HG02943 (cell line): ENCODE measurements around the gene BLID.

Experiments used
- ATAC-seq: cut with Tn5 transposase; IDR thresholded peaks from one replicate; pipeline ENCODE4 v1.9.1; 2021; ENCODE audit warnings: mild to moderate bottlenecking, low read depth, moderate library complexity; ENCODE audit not compliant: unreplicated experiment

The BLID gene, protein sequence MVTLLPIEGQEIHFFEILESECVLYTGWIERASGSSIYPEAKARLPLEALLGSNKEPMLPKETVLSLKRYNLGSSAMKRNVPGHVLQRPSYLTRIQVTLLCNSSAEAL

DNA sequence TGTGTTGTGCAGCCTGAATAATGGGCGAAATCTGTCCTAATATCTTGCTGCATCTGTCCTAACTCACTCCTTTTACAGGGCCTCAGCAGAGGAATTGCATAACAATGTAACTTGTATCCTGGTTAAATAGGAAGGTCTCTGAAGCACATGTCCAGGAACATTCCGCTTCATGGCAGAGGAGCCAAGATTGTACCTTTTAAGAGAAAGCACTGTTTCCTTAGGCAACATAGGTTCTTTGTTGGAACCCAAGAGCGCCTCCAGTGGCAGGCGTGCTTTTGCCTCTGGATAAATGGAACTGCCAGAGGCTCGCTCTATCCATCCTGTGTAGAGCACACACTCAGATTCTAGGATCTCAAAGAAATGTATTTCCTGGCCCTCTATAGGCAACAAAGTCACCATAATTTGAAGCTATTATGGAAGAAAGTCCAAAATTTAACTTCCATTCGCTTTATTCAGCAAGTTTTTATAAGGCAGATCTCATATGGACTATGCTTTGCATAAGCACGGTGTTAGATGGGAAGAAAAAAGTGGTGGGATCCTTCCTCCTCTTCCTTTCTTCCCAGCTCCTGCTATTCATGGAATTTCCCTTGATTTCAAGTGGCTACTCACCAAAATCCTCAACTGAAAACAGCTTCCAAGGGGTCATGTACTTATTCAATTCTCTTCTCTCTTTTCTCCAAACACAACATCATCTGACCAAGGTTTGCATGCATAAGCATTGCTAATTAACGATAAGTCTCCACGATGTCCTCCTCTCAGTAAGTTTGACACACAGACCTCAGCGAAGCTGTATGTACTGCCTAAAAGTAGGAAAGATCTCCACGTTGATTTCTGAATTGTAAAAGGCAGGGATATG, at the start of gene BLID:
TSS of gene BLID (minus strand) at position 692 of the 856 bp plus-strand sequence. CDS start at position 399, 293 bp downstream.
- no peak for ATAC-seq

DNA sequence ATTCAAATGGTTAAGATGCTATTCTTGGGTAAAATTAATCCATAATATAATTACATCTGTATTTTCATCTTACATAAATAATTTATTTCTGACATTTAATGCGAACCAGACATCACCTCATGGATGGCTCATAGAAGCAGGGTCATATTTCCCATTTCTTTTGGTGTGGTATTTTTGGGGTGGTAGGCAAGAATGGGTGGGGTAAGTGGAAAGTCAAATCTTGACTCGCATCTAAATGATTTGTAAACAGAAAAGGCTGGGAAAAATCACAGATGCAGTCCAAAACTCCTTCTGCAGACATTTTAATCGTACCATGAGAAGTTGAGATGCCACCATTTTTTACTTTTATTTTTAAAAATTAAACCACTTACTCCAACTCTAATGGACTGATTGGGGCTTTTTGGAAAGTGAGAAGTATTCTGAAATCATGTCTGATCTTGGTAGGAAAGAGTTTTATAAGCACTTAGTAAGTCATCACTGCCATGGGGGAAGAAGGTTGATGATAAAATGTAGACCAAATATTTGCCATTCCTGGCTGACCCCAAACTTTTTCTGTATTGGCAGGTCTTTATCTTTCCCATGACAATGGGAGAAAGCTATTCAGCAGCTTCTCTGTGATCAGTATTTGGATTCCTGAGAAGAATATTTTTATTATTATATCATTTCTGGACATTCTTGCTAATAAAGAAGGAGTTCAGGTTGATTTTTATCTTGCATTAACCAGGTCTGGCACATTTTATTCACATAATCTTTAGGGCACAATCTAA, 47.2 kb upstream of the BLID start:
- ATAC-seq, result no peak

DNA sequence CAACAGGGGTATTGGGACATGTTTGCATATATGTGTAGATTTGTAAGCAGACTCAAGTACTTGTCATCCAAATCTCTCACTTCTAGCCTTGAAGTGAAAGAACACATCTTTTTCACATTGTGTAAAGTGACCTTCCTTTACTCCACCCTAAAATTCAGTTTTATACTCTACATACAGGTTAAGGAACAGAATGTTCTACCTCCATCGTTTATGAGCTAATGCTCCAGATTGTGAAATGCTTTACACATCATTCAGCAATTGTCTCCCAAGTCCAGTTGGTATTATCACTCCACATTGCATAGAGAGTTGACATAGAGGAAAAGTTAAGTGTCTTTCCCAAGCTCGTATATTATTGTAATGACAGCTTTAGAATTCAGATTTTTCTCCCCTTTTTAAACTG, 46.1 kb upstream of the BLID start:
- ATAC-seq, result no peak

DNA sequence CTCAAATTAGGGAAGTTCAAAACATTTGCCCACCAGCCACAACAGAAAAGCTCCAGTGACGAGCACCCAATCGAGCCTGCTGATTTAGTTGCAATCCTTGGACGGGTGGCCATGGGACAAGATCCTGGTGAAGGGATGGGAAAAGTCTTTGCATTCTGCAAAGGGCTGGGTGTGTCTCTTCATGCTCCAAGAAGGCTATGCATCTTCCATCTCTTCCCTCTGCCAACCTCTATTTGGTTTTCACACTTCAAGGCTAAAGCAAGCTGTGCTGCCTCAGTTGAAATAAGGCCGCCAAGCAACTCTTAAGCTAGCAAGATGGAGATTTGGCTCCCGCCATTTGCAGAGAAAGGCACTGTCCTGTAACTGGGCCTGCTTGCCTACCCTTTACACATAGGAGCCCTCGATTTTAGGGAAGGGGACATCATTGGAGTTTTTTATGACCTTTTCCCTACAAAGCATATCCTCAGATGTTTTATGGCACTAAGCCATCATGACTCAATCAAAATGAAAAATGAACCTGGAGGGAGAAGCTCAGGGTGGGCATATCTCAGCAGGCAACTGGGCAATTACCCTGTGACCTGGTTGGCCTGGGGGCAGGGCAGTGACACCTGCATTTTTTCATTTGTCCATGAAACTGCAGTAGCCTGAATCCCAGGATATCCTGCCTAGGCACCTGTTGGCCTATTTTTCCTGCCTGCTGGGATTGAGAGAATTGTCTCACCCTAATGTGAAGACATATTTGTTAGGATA, 45.0 kb upstream of the BLID start:
- no peak for ATAC-seq

DNA sequence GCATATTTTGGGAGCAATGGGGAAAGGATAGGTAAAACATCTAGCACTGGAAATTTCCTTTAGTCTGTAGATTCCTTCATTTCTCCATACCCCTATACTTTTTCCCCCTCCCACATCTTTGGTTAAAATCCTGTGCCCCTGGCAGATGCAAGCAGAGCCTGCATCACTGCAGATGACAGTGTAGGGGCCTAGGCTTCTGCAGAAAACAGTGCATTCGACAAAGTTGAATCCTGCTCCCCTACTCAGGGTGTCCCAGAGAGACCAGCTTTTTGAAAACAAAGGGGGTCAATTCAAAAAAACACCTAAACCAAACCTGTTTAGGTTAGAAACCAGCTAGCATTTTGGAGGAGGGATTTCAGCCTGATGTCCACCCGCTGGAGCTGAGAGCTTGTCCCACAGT, 43.8 kb upstream of the BLID start:
- no peak for ATAC-seq

DNA sequence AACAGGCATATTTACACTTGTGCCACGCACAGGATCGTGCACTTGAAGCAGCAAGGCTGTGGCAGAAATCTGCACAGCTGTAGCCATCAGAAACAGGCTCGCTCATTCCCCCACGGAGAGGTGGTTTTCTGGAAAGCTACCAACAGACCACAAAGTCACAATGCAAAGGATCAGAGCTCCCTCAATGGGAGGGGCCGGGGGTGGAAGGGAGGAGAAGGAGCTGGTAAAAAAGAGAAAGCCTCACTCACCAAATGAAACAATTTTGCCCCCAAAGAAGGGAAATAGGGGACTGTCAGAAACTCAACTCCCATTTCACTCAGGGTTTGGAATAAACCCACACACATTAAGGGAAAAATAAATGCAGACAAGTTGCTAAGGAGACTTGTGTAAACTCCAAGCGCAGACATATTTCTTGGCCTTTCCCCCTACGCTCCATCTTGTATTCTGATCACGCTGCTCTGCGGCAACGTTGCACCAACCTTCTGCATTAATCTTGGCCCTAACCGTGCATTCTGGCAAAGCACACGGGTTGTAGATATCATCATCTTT, 43.2 kb upstream of the BLID start:
- no peak for ATAC-seq

DNA sequence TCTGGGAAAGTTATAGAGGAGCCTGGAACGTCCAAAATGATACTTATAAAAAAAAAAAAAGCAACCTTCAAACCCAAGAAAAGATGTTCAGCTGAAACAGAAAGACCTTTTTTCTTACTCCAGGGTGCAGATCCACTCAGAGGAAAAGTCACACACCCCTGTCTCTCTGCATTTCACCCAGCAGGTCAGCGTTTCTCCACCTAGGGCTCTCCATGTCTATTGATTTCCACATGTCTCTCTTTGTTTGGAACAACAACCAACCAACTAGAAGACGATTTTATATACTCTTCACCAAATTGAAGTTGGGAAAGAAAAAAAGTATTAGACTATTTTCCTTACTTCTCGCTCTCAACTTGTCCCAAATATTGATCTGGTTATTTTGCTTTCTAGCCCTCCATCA, 42.2 kb upstream of the BLID start:
- ATAC-seq, result no peak

DNA sequence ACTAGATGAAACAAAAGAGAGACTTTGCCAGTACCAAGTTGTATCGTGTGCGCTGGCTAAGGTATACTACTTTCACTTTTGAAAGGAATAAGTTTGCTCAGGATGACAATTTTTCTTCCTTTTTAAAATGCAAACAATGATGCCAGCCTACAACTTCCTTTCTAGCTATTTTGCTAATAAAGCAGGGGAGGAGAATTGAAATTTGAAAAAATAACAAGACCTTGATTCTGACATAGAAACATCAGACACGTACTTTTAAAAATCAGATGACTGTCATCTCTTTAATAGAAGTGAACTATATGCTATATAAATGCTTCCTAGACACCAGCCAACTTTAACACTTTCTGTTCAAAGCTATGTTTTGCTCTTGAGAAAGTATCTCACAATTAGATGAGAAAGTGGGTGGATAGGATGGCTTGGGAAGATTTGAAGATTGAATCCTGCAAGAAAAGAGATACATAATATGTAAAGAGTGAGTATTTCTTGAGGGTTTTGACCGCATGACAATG, 41.7 kb upstream of the BLID start:
- ATAC-seq, result no peak

DNA sequence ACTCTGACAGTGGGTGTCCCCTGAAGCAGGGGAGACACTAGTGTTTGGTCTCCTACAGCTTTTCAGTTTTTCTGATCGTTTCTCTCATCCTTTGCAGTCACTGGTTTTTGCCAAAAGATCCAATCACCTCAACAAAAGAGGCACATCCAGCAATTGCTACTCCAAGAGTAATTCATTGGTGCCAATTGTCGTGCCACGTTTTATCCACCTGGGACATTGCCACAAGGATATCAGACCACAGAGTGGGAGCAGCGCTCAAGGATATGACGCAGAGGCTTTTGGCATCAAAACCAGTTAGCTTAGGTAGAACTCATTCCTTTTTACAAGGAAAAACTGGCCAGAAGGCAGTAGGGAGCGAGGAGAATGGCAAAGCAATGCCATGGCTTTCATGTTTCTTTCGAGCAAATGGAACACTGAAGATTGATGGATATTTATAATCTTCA, 40.9 kb upstream of the BLID start:
- no peak for ATAC-seq

DNA sequence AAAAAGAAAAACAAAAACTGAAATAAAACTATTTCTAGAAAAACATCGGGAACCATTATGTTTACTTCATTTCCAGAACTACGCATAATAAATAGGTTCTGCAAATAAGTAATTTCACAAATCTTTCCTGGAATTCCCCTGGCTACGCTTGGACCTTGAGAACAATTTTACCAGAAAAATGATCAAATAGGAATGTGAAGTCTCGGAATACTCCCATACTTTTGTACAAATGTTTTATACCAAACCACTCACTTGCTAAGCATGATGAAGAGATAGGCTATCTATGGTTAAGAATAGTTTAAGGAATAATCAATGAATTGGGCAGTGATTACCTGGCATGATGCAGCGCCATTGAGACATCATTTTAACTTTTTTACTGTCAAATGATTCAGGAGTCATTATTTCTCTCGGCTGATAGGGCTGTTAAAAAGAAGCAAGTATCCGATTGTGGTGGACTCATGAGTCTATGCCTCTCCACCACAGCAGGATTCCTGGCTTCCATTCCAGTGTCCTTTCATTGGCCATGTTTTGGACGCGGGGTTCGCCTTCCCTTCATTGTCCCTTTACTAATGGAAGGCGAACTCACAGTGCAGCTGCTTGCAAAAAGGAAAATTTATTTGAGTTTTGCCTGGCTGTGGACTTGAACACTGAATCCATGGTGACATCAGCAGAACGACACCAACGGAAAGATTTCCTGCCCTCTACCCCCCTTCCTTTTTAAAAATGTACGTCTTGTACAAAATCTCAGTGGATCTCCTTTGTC, 39.9 kb upstream of the BLID start:
- no peak for ATAC-seq

DNA sequence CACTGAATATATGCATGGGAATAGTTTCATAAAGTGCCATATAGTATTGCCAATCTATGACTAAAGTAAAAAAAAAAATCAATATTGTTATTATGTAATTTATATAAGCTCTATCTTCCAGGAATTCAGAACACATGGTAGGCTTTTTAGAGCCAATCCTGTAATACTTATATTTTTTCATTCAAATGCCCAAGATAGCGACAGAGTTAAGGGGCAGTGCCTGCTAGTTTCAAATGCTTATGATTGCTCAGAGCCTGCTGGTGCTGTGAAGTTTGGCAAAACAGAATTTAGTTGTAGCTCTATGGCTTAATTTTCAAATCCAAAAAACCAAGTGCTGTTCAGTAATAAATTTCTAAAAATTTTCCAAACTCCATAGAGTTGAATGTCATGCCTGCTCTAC, 39.0 kb upstream of the BLID start:
- no peak for ATAC-seq

DNA sequence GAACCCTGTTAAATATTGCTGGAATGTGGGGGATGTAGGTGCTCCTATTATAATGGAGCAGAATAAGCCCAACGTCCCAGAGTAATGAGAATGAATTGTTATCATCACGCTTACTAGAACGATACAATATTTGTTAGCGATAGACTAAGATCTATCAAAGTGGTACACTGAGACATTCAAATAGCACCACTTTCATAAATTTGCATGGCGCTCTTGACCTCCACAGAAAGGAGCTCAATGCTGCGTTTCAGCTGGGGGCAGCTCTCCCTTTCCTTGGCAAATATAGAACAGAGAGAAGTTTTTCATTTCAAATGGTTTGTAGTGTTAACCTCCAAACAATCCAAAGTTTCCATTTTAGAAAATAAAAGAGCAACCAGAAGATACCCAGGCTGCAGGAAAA, 38.2 kb upstream of the BLID start:
- ATAC-seq, result no peak

DNA sequence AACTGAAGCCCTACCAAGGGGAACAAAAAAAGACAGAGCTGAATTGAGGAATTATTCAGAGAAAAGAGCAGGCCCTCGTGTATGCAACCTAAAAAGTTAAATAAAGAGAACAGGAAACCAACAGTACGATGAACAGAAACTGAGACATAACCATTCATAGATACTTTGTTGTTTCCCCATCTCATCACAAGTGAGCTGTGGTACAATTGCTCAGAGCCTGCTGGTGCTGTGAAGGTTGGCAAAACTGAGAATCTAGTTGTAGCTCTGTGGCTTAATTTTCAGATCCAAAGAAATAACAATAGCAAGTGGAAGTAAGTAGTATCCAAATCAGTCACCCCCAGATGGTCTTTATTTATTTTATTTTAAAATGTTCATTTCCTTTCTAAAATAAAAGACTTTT, 37.7 kb upstream of the BLID start:
- no peak for ATAC-seq

DNA sequence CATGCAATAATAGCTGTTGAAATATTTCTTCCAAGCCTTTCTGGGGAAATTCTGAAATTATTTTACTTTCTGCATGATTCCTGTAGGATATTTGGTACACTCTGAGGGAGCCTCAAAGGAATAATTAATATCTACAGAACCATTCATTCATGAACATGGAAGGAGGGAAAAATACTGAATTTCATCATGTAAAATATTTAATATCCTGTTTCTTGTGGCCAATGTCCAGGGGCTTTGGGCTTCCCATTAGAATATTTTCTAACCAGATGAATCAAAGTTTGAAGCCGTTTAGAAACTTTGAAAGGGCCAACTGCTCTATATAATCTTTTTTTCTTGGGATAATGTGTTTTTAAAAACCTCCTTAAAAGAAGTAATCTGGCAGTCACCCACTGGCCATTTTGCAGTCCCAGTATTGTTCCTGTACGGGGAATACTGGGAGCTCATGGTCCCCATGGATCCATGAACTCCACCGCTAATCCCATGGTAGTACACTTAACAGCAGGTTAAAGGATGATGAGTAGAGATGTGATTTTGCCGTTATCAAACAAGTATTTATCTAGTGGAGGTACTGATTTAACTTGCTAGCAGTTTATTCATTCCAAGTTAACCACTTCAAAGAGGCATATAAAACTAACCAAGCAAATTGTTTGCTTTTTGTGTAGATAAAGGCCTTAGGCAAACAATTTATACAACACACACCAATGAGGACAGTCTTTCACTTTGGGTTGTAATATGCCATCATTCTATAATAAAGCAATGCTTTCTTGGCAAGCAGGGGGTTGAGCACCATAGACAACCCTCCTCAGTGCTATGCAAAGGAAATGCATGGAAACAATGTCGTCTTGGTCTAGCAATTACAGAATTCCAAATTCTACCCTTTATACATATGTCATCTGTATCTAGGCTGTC, 34.5 kb upstream of the BLID start:
- no peak for ATAC-seq

DNA sequence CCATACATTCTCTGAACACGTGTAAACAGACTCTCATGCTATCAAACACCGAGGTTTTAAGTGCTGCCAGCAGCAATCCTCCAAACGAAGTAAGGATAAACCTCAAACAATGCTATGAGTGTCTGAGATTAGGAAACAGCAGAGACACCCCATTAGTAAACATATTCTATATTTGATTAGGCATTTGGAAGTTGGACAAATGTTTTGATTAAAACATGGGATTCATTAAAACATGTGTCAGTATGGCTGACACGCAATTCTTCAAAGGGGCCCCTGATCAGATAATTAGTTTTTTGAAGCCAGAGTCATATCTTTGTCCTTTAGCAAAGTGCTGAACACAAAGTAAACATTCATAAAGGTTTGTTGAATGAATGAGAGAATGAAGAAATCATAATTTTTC, 33.2 kb upstream of the BLID start:
- no peak for ATAC-seq

DNA sequence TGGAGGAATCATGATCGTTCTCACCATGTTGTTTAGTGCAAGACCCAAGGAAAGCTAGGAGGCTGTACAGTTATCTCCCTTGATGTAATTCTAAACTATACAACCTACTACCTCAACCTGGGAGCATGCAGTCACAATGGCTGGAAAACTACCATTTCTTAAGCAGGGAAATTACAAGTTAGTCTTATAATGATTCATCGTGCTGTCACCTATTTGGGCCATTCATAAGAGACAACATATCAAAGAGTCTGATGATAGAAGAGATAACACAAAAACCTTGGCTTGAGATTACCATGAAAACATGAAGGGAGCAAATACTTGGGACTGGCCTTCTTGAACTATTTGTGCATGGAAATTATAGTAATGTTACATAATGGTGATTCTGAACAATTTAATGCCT, 30.5 kb upstream of the BLID start:
- ATAC-seq, result no peak

DNA sequence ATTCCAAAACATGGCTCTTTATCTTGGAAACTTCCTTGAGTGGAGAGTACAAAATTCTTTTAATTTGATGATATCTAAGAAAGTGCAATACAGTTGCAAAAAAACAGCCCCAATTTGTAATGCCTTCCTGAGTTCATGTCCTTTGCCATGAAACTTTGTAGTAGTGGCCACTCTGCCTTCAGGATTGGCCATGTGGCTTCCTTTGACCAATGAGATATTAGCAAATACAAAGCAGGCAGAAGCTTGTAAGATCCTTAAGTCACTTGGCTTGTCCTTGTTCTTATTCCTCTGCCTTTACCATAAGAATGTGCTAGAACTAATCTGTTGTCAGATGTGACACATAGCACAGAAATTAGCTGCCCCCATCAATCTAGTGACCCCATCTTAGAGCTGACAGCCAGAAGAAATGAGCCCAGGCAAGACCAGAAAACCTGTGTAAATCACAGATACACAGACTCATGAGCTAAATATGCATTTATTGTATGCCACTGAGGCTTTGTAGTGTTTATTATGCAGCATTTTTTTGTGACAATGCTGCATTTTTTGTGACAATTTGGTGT, 29.8 kb upstream of the BLID start:
- ATAC-seq, result no peak

DNA sequence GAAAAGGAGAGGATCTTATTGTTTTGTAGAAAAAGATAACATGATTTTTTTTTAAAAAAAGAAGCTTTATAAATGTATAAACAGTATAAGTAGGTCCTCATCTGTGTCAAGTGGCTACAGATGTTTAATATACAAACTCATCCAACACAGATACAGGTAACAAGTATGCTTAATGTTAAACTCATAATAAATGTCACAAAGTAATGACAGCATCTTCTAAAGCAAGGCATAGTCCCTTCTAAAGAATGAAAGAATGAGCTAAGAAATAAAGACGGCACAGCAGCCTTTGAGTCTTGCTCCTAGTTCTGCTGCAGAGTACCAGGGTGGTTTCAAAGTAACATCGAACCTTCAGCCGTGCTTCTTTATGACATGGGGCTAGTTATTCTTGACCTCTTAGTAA, 28.7 kb upstream of the BLID start:
- ATAC-seq, result no peak
